Left renal cortex interstitium (tissue), 4 donors: ENCODE data around the gene ENTR1. TPM values are rescaled to one million over a fixed set of nuclear protein-coding genes. Genes with fewer than 3 reads are reported as not detected.
A peak's percentile ranks its signal among the peaks of the same experiment; 100 is the strongest.

Experiments
- DNase-seq, 4 donors: peaks; one replicate each; pipeline ENCODE4 v3.0.0-alpha.2; 2013; ENCODE audit warnings: low read depth in 4 of 4, low spot score in 2 of 4, missing footprints in 1 of 4
- polyA plus RNA-seq, 4 donors: library from polyadenylated mRNA; unstranded; fragments of 120-200 nt; gene quantifications; one replicate each; pipeline ENCODE4 v1.2.1, GENCODE V29; 2013; ENCODE audit not compliant: insufficient read length in 4 of 4

The ENTR1 gene
- polyA plus RNA-seq, 4 donors: 36.0 to 63.6 (median 50.2) TPM

GRCh38 chr9:136379401-136379800, 31.0 kb downstream of the ENTR1 start:
- no peak for DNase-seq

- DNase-seq: no peak
Measured at GRCh38 chr9:136379003-136379287, 31.5 kb downstream of the ENTR1 start.

- no peak for DNase-seq
Measured at GRCh38 chr9:136378170-136379002, 32.0 kb downstream of the ENTR1 start.

GRCh38 chr9:136377341-136378169, 32.9 kb downstream of the ENTR1 start:
- DNase-seq: no peak

- no peak for DNase-seq
Measured at GRCh38 chr9:136376457-136376856, 34.0 kb downstream of the ENTR1 start.

- no peak for DNase-seq
Measured at GRCh38 chr9:136375096-136375495, 35.3 kb downstream of the ENTR1 start.

- no peak for DNase-seq
Measured at GRCh38 chr9:136374183-136374575, 36.2 kb downstream of the ENTR1 start.

- no peak for DNase-seq
Measured at GRCh38 chr9:136373300-136374182, 36.9 kb downstream of the ENTR1 start, which contains the start of gene CARD9. CARD9 (minus strand) TSS chr9:136373669; CDS start chr9:136372078, 1,591 bp downstream.

GRCh38 chr9:136372561-136373299, 37.7 kb downstream of the ENTR1 start:
- DNase-seq: peak in 1 of 4 donors; percentile 62

- DNase-seq: no peak
Measured at GRCh38 chr9:136372006-136372405, 38.4 kb downstream of the ENTR1 start.

- no peak for DNase-seq
Measured at GRCh38 chr9:136371533-136371880, 38.9 kb downstream of the ENTR1 start.

- DNase-seq: no peak
Measured at GRCh38 chr9:136370687-136371532, 39.5 kb downstream of the ENTR1 start.

GRCh38 chr9:136370037-136370436, 40.4 kb downstream of the ENTR1 start:
- no peak for DNase-seq

GRCh38 chr9:136368190-136368589, 42.2 kb downstream of the ENTR1 start:
- DNase-seq: no peak

GRCh38 chr9:136367296-136368145, 42.9 kb downstream of the ENTR1 start:
- no peak for DNase-seq

- DNase-seq: no peak
Measured at GRCh38 chr9:136366826-136367225, 43.6 kb downstream of the ENTR1 start.

GRCh38 chr9:136365775-136366222, 44.6 kb downstream of the ENTR1 start:
- DNase-seq: no peak
